Measurements from ENCODE around the gene ROCK1.

DNA sequence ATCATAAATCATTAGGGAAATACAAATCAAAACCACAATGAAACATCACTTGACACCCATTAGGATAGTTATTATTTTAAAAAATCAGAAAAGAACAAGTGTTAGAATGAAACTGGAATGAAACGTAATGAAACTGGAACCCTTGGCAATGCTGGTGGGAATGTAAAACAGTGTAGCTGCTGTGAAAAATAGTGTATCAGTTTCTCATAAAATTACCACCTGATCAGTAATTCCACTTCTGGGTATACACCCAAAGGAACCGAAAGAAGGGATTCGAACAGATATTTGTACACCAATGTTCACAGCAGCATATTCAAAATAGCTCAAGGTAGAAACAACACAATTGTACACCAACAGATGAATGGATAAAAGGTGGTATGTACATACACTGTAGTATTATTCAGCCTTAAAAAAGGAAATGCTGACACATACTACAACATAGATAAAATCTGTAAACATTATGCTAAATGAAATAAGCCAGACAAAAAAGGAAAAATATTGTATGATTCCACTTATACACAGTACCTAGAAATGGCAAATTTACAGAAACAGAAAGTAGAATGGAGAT is 27.0 kb downstream of the ROCK1 start:
- no peak for TF ChIP-seq CTCF (IDR thresholded peaks at IDR 0.05; ENCODE audit: insufficient read depth, low read length, poor library complexity, severe bottlenecking)
- TF ChIP-seq EZH2phosphoT487 (conservative IDR thresholded peaks at IDR 0.05; ENCODE audit: low read length): no peak

Measured in SU-DHL-6 (cell line).